ENCODE data around the gene RAB21.
A peak's percentile ranks its signal among the peaks of the same experiment; 100 is the strongest.

RAB21 gene, protein sequence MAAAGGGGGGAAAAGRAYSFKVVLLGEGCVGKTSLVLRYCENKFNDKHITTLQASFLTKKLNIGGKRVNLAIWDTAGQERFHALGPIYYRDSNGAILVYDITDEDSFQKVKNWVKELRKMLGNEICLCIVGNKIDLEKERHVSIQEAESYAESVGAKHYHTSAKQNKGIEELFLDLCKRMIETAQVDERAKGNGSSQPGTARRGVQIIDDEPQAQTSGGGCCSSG

DNA sequence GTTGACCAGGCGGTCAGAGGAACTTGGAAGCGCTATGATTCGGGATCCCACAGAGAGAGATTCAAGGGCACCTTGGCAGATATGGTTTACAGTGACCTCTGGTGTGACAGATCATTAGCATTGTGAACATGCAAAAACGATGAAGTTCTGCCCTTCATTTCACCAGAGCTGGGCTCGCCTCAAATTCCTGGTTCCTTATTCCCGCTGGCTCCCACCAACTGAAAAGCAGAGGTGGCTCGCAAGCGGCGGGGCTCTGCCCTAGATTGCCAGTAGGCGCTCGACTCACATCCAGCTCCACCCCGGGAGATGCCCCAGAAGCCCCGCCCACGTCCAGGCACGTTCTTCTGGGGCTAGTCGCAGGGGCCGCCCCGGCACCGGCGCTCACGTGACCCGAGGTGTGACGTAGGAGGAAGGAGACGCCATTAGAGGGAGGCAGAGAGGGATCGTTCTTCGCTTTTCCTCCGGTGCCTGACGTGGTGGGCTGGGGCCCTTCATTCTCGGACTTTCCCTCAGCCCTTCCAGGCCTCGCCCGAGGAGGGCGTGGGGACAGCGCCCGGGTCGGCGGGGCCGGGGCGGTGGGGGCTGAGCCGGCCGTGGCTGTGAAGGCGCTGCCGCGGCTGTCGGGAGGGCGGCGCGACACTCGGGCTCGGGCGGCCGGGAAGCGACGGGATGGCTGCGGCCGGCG is at the start of gene RAB21:
RAB21 (plus strand) TSS at position 403 of the 685 bp plus-strand sequence; CDS start at position 670, 267 bp downstream.
- peak; percentile 86 to 92 for DNase-seq

DNA sequence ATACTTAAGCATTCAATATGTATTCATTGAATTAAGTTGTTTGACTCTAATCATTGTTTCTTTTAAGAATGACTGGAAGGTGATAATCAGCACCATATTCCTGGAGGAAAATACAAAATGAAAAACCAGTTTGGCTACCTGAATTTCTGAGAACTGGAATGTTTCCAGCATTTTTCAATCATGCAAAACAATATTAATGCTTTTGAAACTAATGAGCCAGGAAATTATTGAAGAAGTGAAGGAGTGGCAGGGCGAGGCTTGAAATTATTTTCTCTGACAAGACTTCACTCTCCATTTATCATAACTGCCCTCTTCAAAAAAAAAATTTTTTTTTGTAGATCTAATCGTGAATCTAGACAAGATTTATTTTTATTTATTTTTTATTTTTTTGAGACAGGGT is 49.7 kb upstream of the RAB21 start:
- no peak for DNase-seq

DNA sequence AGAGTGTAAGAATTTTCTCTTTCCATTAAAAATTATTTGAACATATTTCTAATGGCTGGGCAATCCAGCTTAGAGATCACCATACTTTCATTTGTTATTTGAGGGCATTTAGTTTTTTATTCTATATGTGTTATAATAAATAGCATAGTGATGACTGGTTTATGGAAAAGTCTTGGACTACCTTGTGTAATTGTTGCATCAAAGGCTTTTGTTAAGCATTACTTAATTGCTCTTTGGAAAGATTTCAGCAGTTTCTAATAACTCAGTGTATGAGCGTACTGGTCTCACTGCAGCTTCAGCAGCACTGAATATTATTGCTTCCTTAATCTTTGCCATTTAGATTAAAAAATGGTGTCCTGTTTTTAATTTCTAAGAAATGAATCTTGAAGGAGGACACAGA is 46.0 kb upstream of the RAB21 start:
- no peak for DNase-seq

DNA sequence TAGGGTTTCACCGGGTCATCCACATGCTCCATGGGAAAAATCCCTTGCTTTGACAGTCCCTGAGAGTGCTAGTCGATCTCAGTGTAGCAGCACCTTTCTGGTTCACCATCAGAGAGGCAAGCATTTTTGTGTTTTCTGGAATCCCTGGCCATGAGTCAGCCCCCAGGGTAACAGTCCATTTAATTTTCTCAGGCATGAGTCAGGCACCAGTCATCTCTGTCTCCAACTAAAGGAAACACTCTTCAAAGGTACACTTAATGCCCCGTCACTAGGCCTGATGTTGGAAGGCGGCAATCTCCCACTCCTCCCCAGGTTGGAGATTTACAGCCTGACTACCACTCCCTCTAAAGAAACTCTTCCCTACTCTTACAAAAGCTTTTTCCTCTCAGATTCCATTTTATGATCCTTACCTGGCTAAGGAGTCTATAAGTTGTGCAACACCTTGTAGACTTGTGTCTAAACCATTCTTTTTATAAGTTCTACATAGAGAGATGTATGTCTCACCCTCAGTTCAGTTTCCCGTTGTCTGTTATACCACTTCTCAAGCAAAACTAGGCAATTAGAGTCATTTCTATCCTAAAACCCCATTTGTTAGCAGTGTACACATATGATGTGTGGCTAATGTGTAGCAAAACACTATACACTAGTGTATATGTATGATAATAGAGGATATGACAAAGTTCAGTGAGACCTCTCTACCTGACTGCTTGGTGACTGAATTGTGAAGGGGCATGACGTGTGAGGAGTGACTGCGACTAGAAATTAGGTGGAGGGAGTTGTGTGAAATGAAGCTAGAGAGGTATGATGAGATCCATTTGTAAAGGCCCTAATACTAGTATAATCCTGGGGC is 44.2 kb upstream of the RAB21 start:
- DNase-seq: no peak

DNA sequence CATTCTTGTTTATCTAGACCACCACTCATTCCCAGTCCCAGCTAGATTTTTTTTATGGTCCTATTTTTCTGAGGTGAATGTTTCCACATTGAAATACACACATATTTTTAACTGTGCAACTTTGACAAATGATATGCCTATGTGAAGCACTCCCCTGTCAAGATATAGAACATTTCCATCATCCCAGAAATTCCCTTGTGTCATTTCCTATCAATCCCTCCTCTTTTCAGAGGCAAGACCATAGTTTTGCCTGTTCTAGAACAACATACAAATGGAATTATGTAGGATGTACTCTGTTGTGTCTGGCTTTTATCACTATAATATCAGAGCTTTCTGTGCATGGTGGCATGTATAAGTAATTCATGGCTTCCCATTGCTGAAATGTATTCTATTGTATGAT is 36.1 kb upstream of the RAB21 start:
- DNase-seq: no peak

DNA sequence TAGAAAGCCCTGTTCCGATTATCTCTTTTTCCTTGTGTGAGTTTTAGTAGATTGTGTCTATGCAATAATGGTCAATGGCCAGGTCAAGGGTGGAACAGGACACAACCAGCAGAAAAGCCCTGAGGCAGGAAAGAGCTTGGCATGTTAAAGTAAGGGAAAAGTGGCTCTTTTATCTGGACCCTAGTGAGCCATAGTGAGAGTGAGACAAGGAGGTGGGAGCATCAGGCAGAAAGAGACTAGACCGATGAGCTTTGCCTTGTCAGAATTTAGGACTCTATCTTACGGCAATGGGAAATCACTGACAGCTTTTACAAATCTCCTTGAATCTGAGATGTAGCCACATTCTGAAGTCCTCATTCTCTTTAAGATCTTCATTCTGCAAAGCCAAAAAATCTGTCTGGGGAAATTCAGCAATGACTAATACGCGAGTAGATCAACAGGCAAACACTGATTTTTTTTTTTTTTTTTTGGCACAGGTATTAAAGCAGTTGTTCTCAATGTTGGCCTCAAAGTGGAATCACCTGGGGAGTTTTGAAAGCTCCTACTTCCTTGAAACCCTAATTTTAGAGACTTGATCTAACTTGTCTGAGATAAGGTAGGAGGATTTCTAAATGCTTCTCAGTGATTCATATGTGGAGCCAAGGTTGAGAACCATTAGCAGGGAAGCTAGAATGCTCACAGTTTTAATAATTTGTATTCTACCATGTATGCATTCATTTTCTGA is 34.9 kb upstream of the RAB21 start:
- DNase-seq: no peak

DNA sequence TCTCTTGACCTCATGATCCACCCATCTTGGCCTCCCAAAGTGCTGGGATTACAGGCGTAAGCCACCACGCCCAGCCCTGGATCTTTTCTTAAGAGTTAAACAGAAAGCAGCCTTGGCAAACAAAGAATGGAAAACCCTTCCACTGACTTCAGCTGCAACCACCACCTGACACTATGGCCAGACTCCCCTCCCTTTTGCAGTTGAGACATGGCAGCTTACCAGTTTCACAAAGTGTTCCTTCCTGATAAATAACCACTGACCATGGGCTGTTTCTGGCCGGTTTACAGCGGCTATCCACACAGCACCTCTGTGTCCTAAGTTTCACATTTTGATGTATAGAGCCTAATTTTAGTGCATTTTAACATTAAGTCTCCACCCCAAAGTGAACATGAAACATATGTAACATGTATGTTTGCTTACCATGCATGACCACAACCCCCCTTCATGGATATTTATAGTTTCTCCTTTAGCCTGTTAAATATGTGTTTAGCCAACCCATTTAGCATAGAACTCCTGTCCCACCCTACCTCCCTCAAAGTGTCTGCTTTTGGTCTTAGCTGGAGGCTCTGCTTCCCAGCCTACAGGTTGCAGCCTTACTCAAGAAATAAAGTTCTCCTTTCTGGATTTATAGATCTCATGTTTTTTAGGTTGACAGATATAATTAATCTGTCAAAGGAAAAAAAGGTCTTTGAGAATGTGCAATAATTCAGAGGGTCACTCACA is 32.7 kb upstream of the RAB21 start:
- no peak for DNase-seq

DNA sequence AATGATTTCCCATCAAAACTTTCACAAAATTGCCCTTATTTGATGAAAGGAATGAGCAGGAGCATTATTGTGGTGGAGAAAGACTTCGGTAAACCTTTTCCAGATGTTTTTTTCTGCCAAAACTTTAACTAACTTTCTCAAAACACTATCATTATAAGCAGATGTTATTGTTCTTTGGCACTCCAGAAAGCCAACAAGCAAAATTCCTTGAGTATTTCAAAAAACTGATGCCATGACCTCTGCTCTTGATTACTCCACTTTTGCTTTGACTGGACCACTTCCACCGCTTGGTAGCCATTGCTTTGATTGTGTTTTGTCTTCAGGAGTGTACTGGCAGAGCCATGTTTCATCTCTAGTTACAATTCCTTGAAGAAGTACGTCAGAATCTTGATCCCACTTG is 29.7 kb upstream of the RAB21 start:
- DNase-seq: no peak

DNA sequence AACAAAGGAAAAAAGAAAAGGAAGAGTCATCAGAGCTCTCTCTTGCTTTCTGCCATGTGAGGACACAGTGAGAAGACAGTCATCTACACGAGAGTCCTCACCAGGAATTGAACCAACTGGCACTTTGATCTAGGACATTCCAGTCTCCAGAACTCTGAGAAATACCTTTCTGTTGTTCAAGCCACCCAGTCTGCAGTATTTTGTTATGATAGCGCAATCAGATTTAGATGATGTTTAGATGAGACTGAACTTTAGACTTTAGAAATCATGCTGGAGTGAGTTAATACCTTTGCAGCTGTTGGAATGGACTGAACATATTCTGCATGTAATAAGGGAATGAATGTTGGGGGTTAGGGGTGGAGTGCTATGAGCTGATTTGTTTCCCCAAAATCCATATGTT is 28.1 kb upstream of the RAB21 start:
- no peak for DNase-seq

DNA sequence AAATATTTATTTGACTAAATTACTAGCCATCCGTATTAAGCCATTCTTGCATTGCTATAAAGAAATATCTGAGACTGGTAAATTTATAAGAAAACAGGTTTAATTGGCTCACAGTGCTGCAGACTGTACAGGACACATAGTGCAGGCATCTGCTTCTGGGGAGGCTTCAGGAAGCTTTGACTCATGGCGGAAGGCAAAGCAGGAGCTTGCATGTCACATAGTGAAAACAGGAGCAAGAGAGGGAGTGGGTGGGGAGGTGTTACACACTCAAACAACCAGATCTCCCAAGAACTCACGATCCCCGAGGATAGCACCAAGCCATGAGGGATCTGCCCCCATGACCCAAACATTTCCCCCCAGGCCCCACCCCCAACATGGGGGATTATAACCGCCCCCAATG is 26.7 kb upstream of the RAB21 start:
- no peak for DNase-seq

DNA sequence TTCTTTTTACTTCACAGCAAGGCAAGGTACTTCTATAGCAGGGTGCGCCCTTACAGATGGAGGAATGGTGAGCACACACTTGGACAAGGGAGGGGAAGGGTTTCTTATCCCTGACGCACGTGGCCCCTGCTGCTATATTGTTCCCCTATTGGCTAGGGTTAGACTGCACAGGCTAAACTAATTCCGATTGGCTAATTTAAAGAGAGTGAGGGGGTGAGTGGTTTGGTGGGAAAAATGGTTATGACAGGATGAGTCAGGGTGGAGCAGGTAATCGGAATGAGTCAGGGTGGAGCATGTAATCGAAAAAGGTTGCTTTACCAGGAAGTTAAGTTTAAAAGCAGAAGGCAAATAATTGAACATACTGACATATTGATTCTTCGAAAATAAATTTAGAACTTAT is 23.7 kb upstream of the RAB21 start:
- DNase-seq: no peak

DNA sequence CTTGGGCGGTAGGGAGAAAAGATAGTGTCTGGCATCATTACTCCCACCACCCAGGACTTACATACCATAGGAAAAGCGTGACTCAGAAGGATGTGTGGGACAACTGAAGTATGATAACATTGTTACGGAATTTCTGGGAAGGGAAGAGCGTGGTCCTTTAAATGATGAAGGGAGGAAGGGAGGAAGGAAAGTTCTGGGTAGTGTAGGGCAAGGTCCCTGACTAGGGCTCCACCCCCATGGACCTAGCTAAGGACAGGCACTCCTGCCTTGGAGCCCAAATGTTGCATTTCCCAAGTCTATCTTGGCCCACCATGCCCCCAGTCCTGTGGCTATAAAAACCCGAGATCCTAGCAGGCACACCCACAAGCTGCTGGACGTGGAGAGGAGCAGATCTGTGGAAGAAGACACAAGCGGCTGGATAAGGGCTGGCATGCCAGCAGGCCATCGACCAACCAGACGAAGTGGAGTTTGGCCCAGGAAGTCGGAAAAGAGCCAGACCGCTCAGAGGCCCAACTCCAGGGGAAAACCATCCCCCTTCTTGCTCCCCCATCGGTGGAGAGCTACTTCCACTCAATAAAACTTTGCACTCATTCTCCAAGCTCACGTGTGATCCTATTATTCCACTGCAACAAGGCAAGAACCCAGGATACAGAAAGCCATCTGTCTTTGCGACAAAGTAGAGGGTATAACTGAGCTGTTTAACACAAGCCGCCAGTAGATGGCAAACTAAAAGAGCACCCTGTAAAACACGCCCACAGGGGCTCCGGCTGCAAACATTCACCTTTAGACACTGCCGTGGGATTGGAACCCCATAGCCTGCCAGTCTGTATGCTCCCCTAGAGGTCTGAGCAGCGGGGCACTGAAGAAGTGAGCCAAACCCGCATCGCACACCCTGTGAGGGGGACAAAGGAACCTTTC is 23.0 kb upstream of the RAB21 start:
- DNase-seq: no peak

DNA sequence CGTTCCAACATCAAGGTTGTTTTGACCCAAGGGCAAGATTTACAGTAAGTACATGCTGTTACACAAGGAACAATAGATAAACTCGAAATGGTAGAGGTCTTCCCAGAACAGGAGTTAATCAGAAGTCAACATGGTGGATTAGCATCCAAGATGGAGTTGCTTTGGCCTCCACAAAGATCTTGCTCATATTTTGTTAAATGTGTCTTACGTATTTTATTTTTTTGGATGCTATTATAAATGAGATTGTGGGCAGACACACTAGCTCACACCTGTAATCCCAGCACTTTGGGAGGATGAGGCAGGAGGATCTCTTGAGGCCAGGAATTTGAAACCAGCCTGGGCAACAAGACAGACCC is 22.3 kb upstream of the RAB21 start:
- no peak for DNase-seq

DNA sequence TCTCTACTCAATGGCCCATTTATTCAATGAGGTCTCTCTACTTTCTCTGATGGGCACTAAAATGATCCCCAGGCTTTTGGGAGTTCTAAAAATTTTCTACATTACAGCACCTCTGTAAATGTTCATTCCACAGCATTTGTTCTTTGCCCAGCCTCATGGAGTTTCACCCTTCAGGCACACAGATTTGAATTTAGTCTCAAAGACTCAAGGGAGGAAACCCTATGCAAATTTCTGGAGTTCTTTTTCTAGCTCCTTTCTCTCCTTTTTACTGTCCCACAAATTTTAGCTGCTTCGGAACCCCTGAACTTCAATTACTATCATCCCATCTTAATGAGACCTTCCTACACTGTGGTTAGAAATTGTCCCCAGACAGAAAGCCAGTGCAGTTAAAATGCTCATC is 17.5 kb upstream of the RAB21 start:
- DNase-seq: no peak

DNA sequence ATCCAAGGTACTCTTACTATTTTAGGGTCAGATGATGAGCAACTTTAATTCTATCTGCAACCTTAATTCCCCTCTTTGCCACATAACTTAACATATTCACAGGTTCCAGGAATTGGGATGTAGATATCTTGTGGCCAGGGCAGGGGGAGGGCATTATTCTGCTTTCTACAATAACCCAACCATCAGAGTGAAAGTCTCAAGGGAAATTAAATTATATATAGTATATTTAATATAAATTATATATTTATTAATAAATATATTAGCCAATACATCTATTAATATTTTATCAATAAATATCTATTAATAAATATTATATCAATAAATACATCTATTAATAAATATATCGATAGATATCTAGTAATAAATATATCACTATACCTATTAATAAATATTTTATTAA is 11.7 kb upstream of the RAB21 start:
- DNase-seq: no peak

DNA sequence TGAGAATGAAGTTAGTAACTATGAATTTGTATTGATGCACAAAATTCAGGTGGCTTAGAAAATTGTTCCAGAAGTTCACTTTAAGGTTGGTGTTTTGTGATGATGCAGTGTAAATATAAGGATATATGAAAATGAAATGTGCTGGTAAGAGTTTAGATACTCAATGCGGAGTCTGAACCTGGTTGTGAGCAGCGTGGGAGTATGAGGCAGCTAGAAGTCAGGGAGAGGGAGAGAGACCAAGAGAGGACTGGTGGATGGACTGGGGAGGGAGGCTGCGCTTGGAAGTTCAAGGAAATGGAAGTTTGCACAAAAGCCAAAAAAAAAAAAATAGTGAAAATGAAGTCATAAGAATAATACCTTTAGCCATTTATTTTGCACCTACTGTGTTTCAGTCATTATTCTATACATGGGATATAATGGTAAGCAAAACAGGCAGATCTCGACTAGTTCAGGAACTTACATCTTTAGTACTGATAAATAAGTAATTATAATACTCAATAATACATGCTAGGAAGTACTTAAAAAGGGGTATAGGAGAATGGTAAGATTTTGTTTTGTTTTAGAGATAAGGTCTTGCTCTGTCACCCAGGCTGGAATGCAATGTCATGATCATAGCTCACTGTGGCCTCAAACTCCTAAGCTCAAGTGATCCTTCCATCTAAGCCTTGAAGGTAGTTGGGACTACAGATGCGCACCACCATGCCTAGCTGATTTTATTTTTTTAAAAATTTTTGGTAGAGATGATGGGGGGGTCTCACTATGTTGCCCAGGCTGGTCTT is 10.0 kb upstream of the RAB21 start:
- DNase-seq: no peak

DNA sequence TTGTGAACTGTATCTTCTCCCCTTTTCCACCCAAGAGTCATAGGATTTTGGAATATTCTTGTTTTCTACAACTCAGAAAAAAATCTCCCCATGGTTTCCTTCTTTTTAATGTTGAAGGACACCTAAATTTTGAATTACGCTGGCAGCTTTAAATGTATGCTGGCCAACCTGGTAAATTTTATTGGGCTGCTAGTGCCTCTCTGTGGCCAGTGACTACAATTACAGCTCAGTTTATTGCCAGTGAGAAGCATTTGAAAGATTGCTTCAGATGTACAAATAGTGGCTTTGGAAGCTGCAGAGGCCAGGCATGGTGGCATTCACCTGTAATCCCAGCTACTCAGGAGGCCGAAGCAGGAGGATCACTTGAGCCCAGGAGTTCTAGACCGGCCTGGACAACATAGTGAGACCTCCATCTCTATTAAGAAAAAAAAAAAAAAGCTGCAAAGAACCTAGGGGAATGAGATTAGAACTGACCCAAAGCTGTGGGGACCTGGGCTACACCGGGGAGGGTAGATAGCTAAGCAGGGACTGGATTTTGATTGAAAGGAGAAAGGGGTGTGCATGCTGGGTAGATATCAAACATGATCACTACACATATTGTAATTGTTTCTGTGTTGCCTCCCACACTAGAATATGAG is 7.6 kb upstream of the RAB21 start:
- peak; percentile 29 to 46 for DNase-seq

DNA sequence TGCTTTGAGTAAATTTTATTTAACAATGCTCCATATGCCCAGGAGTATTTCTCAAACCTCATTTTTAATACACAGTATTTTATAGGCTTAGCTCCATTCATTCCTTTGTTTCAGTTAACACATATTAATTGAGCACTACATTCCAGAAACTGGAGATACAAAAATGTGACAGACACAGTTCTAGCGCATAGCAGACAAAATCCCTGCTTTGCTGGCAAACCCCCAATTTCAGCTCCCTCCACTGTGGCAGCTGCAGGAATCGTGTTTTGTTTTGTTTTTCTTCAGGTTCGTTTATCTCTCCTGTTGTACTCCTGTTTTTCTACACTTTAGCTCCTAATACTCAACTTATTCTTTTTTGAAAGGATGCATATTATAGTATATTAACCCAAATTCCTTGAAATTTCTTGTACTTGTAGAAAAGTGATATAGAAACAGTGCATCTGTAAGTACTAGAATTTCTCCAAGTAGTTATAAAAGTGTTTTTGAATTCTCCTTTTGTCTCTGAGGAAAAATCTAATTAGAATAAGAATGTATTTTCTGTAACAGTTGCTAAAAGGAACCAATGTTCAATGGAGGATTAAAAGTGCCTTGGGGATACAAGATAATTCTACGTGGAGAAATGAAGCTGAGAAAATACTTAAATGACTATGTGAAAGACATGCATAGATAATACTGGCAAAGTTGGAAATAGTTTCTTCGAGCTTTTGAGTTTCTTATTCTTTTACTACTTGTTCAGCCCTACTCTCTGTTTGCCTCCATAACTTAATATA is 6.4 kb upstream of the RAB21 start:
- DNase-seq: no peak

DNA sequence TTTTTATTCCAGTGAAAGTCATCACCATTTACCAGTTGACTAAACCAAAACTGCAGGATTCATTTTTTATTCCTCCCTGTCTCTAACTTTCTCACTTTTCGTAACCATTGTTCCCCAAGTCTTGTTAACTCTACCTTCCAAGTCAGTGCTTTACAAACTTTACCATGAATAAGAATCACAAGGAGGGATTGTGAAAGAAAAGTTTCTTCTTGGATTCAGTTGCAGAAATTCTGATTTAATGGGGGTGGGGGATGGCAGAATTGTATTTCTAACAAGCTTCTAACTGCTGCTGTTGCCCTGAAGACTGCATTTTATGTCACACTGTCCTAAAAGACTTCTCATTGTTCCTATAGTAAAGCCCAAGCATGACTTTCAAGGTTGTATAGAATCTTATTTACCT is 5.0 kb upstream of the RAB21 start:
- no peak for DNase-seq

Data from NCI-H1930 (cell line).